H1 (cell line): Measurements from ENCODE around the gene KLF14. TPM values are rescaled to one million over a fixed set of nuclear protein-coding genes. Genes with fewer than 3 reads are reported as not detected.

ENCODE experiments used
- CTCF ChIA-PET: fragments of 300-600 bp; sonication (Branson Sonifier 250); formaldehyde crosslinking; loops from one replicate; lab custom pipeline; 2021; ENCODE audit not compliant: partially characterized antibody; lab: Charles Lee
- POLR2A ChIA-PET: fragments of 300-600 bp; sonication (Branson Sonifier 250); formaldehyde crosslinking; loops from one replicate; lab custom pipeline; 2021; ENCODE audit warnings: inconsistent platforms; ENCODE audit not compliant: partially characterized antibody; lab: Charles Lee
- DNase-seq, 2 experiments: peaks; one replicate each; pipeline versions ENCODE4 v3.0.0 to v3.0.0-alpha.2; 2010 to 2022; ENCODE audit warnings: low spot score in 2 of 2, low read depth in 1 of 2, mixed read lengths in 1 of 2
- FAIRE-seq: peaks from 2 replicates; lab custom pipeline; 2011; peaks lifted over from hg19 to GRCh38; lab: Jason Lieb, UNC
- H2AFZ ChIP-seq: 2 replicates; pipeline ENCODE4 v1.8.1; 2012; ENCODE audit warnings: low read length, inconsistent platforms
- H2AK5ac ChIP-seq: 2 replicates; pipeline ENCODE4 v1.6.1; 2013; ENCODE audit warnings: low read depth, low read length
- H2BK120ac ChIP-seq: replicated peaks from 2 replicates; pipeline ENCODE3; 2013; ENCODE audit warnings: low read depth, low read length, inconsistent platforms
- H2BK12ac ChIP-seq: 2 replicates; pipeline ENCODE4 v1.6.1; 2013; ENCODE audit warnings: low read depth, low read length
- H2BK15ac ChIP-seq: 2 replicates; pipeline ENCODE4 v1.6.1; 2013; ENCODE audit warnings: low read length
- H2BK20ac ChIP-seq: 2 replicates; pipeline ENCODE4 v1.6.1; 2013; ENCODE audit warnings: low read length
- H2BK5ac ChIP-seq: 2 replicates; pipeline ENCODE4 v1.6.1; 2013; ENCODE audit warnings: low read depth, low read length
- H3K14ac ChIP-seq: 2 replicates; pipeline ENCODE4 v1.6.1; 2013; ENCODE audit warnings: inconsistent platforms; ENCODE audit not compliant: insufficient read length
- H3K18ac ChIP-seq: 2 replicates; pipeline ENCODE4 v1.6.1; 2013; ENCODE audit warnings: low read length; ENCODE audit errors: extremely low read depth
- H3K23ac ChIP-seq: 2 replicates; pipeline ENCODE4 v1.6.1; 2013; ENCODE audit warnings: inconsistent platforms; ENCODE audit not compliant: insufficient read length
- H3K23me2 ChIP-seq: 2 replicates; pipeline ENCODE4 v1.6.1; 2013; ENCODE audit warnings: low read depth, low read length
- H3K27ac ChIP-seq: 2 replicates; pipeline ENCODE4 v1.6.1; 2011; ENCODE audit warnings: low read depth, low read length, inconsistent platforms
- H3K27me3 ChIP-seq, 4 experiments: replicated peaks in 1 of 4; 1 replicate in 1 of 4; 2 replicates in 3 of 4; pipeline versions ENCODE4 v1.6.1 to v1.8.1; 2011 to 2013; ENCODE audit warnings: low read length in 3 of 4, mild to moderate bottlenecking in 3 of 4, inconsistent platforms in 2 of 4, mixed read lengths in 2 of 4, moderate library complexity in 1 of 4; ENCODE audit not compliant: control insufficient read depth in 3 of 4, insufficient read depth in 3 of 4; ENCODE audit errors: extremely low read depth in 1 of 4
- H3K36me3 ChIP-seq, 4 experiments: 2 replicates each; pipeline versions ENCODE4 v1.6.1 to v1.8.1; 2011 to 2013; ENCODE audit warnings: mild to moderate bottlenecking in 4 of 4, low read length in 3 of 4, moderate library complexity in 2 of 4, control low read depth in 1 of 4, inconsistent platforms in 1 of 4; ENCODE audit not compliant: insufficient read depth in 4 of 4, control insufficient read depth in 2 of 4
- H3K4ac ChIP-seq: replicated peaks from 2 replicates; pipeline ENCODE3; 2013; ENCODE audit warnings: low read length, low read depth, mixed read lengths, inconsistent platforms; ENCODE audit not compliant: insufficient read length
- H3K4me1 ChIP-seq, 4 experiments: replicated peaks in 1 of 4; 1 replicate in 1 of 4; 2 replicates in 3 of 4; pipeline versions ENCODE4 v1.6.1 to v1.8.1; 2011 to 2013; ENCODE audit warnings: low read length in 3 of 4, inconsistent platforms in 2 of 4, mixed read lengths in 1 of 4; ENCODE audit not compliant: insufficient read depth in 4 of 4, control insufficient read depth in 3 of 4
- H3K4me2 ChIP-seq, 2 experiments: 2 replicates each; pipeline versions ENCODE4 v1.6.1 to v1.8.1; 2011 to 2013; ENCODE audit warnings: low read depth in 2 of 2, low read length in 2 of 2, control low read depth in 1 of 2, inconsistent platforms in 1 of 2, mild to moderate bottlenecking in 1 of 2; ENCODE audit not compliant: insufficient read depth in 1 of 2
- H3K4me3 ChIP-seq, 4 experiments: fragments of 200-600, 300-600 bp in 1 of 4; sonication (generic), shearing (Covaris generic), sonication (Bioruptor Twin) in 1 of 4; 2 replicates each; pipeline versions ENCODE4 v1.5.1 to v1.8.1; 2011 to 2016; ENCODE audit warnings: low read length in 4 of 4, low read depth in 3 of 4, control low read depth in 2 of 4, inconsistent platforms in 2 of 4, mild to moderate bottlenecking in 2 of 4, mixed read lengths in 1 of 4, moderate library complexity in 1 of 4; ENCODE audit not compliant: insufficient read depth in 2 of 4; ENCODE audit errors: extremely low read depth in 1 of 4
- H3K56ac ChIP-seq: replicated peaks from 2 replicates; pipeline ENCODE3; 2013; ENCODE audit warnings: low read depth, mild to moderate bottlenecking, mixed read lengths, low read length, inconsistent platforms; ENCODE audit not compliant: insufficient read length
- H3K79me1 ChIP-seq: 2 replicates; pipeline ENCODE4 v1.6.1; 2013; ENCODE audit warnings: low read depth, low read length, control low read depth
- H3K79me2 ChIP-seq, 2 experiments: 2 replicates each; pipeline versions ENCODE4 v1.6.1 to v1.8.1; 2012 to 2013; ENCODE audit warnings: low read length in 2 of 2, mild to moderate bottlenecking in 2 of 2, inconsistent platforms in 1 of 2; ENCODE audit not compliant: insufficient read depth in 2 of 2, control insufficient read depth in 1 of 2
- H3K9ac ChIP-seq, 4 experiments: replicated peaks in 1 of 4; 1 replicate in 1 of 4; 2 replicates in 3 of 4; pipeline versions ENCODE4 v1.6.1 to v1.8.1; 2011 to 2013; ENCODE audit warnings: low read depth in 3 of 4, low read length in 3 of 4, control low read depth in 2 of 4, mild to moderate bottlenecking in 2 of 4, moderate library complexity in 2 of 4, inconsistent platforms in 1 of 4; ENCODE audit errors: extremely low read depth in 1 of 4
- H3K9me3 ChIP-seq, 2 experiments: 2 replicates each; pipeline versions ENCODE4 v1.6.1 to v1.8.1; 2012 to 2013; ENCODE audit warnings: mild to moderate bottlenecking in 2 of 2, moderate library complexity in 2 of 2, control low read depth in 1 of 2, inconsistent platforms in 1 of 2, low read depth in 1 of 2, low read length in 1 of 2, mixed read lengths in 1 of 2; ENCODE audit not compliant: insufficient read depth in 2 of 2
- H4K20me1 ChIP-seq, 2 experiments: replicated peaks in 1 of 2; 2 replicates each; pipeline versions ENCODE3 to v1.8.1; 2011 to 2013; ENCODE audit warnings: inconsistent platforms in 2 of 2, low read length in 2 of 2, mild to moderate bottlenecking in 1 of 2; ENCODE audit not compliant: insufficient read depth in 2 of 2, control insufficient read depth in 1 of 2
- H4K5ac ChIP-seq: 2 replicates; pipeline ENCODE4 v1.6.1; 2013; ENCODE audit warnings: low read length, low read depth, mixed read lengths, inconsistent platforms; ENCODE audit not compliant: insufficient read length
- H4K8ac ChIP-seq: 2 replicates; pipeline ENCODE4 v1.8.0; 2013; ENCODE audit warnings: mild to moderate bottlenecking, moderate library complexity, low read length, inconsistent platforms; ENCODE audit not compliant: insufficient read depth; ENCODE audit errors: extremely low read depth
- H4K91ac ChIP-seq: replicated peaks from 2 replicates; pipeline ENCODE3; 2013; ENCODE audit warnings: low read length, mixed read lengths, inconsistent platforms; ENCODE audit not compliant: insufficient read length
- ASH2L ChIP-seq: fragments of 200-600, 300-600 bp; sonication (generic); IDR thresholded peaks from one replicate; pipeline ENCODE4 v1.7.1; 2017; ENCODE audit warnings: low read length
- ATF2 ChIP-seq: IDR thresholded peaks from 2 replicates; pipeline ENCODE4 v1.6.1; 2012; ENCODE audit warnings: low read length, inconsistent platforms
- BRCA1 ChIP-seq: IDR thresholded peaks from 2 replicates; pipeline ENCODE4 v1.6.1; 2012; ENCODE audit warnings: low read depth, low read length, improper control_type of control experiment
- CEBPB ChIP-seq: IDR thresholded peaks from 2 replicates; pipeline ENCODE4 v1.6.1; 2012; ENCODE audit warnings: low read depth, low read length
- EZH2 ChIP-seq: fragments of 200-600 bp; sonication (generic); IDR thresholded peaks from 2 replicates; pipeline ENCODE4 v1.7.1; 2012; ENCODE audit warnings: low read depth, mild to moderate bottlenecking, moderate library complexity, low read length, inconsistent platforms; ENCODE audit not compliant: severe bottlenecking
- FOSL1 ChIP-seq: IDR thresholded peaks from 2 replicates; pipeline ENCODE4 v1.6.1; 2011; ENCODE audit warnings: mild to moderate bottlenecking, low read depth, low read length, moderate library complexity; ENCODE audit not compliant: insufficient read depth
- HDAC2 ChIP-seq, 2 experiments: fragments of 300-600 bp in 1 of 2; sonication (generic) in 1 of 2; IDR thresholded peaks; 2 replicates each; pipeline ENCODE4 v1.6.1; 2011 to 2012; ENCODE audit warnings: low read depth in 2 of 2, low read length in 2 of 2, mild to moderate bottlenecking in 2 of 2, moderate library complexity in 2 of 2, borderline replicate concordance in 1 of 2, inconsistent platforms in 1 of 2
- MAX ChIP-seq: IDR thresholded peaks from 2 replicates; pipeline ENCODE4 v1.6.1; 2012; ENCODE audit warnings: inconsistent platforms
- NRF1 ChIP-seq: IDR thresholded peaks from 2 replicates; pipeline ENCODE4 v1.6.1; 2011; ENCODE audit warnings: mild to moderate bottlenecking, low read depth, low read length, improper control_type of control experiment
- POU5F1 ChIP-seq: IDR thresholded peaks from 2 replicates; pipeline ENCODE4 v1.6.1; 2011; ENCODE audit warnings: low read depth, mild to moderate bottlenecking, low read length, moderate library complexity
- RBBP5 ChIP-seq: IDR thresholded peaks from 2 replicates; pipeline ENCODE4 v1.7.1; 2012; ENCODE audit warnings: low read depth, mild to moderate bottlenecking, inconsistent platforms, low read length, moderate library complexity, borderline replicate concordance
- ZNF274 ChIP-seq: IDR thresholded peaks from 2 replicates; pipeline ENCODE4 v1.7.0; 2012; ENCODE audit warnings: low read length, borderline replicate concordance; ENCODE audit errors: extremely low read depth
- WGBS, 2 experiments: shearing (Covaris generic) in 1 of 2; methylation state at CpG; one replicate each; pipeline versions ENCODE4 v1.1.6 to v1.1.7; 2013 to 2015; ENCODE audit warnings: low lambda C conversion rate in 2 of 2, mixed read lengths in 2 of 2, inconsistent platforms in 1 of 2, low coverage in 1 of 2, missing lambda C conversion rate in 1 of 2; ENCODE audit not compliant: insufficient replicate concordance in 2 of 2, insufficient coverage in 1 of 2, insufficient read length in 1 of 2; ENCODE audit errors: extremely low coverage in 1 of 2, missing lambda C conversion rate in 1 of 2; 5-methylcytosine and 5-hydroxymethylcytosine counted together
- polyA plus RNA-seq, 7 experiments: library from polyadenylated mRNA; depleted of rRNA in 3 of 7; stranded (reverse) in 5 of 7; unstranded in 2 of 7; fragments of >200 nt in 5 of 7; fragments of 200-250 nt in 2 of 7; gene quantifications; 1 replicate in 5 of 7; 2 replicates in 1 of 7; 4 replicates in 1 of 7; pipeline versions ENCODE4 v1.2.1 to v1.2.3, GENCODE V29; 2011 to 2013; ENCODE audit warnings: missing spikeins in 2 of 7, mixed read lengths in 2 of 7
- total RNA-seq: library from RNA; stranded (reverse); fragmentation: NEBNext Ultra II Directional; extraction: Animal tissue kit (Norgen Biotek cat#: 25700); gene quantifications from 2 replicates; pipeline ENCODE4 v1.2.1, GENCODE V29; 2021

KLF14 gene
- total and polyA plus RNA-seq, 2 of the 8 experiments (the other 6 are each of a cell fraction or from before 2014, with no cell fraction given), result 0.02 TPM; not detected in 1

GRCh38 chr7:130703851-130704250 is 30.2 kb downstream of the KLF14 start:
- Histone ChIP-seq H3K23ac (no peak overlapping the region), H4K8ac (no peak overlapping the region), H3K4me2 (no peak overlapping the region), H2AFZ (no peak overlapping the region), H3K27ac (no peak overlapping the region), H2BK12ac (no peak overlapping the region), H3K9ac (no peak overlapping the region), H3K9me3 (no peaks in the 10 kb centered on the region; a peak in 1 of 4 replicates), H3K27me3 (no peaks in the 10 kb centered on the region), H3K56ac (no peak overlapping the region), H3K36me3 (no peaks in the 10 kb centered on the region), H3K4me3 (no peak overlapping the region), H2BK20ac (no peak overlapping the region), H3K79me1 (no peaks in the 10 kb centered on the region), H3K4ac (no peak overlapping the region), H3K23me2 (no peaks in the 10 kb centered on the region), H3K14ac (no peak overlapping the region), H3K4me1 (no peaks in the 10 kb centered on the region), H4K91ac (no peak overlapping the region), H2AK5ac (no peak overlapping the region), H2BK15ac (no peak overlapping the region), H2BK5ac (no peak overlapping the region), H4K5ac (no peak overlapping the region), H4K20me1 (no peaks in the 10 kb centered on the region), H2BK120ac (no peak overlapping the region), H3K79me2 (no peaks in the 10 kb centered on the region), H3K18ac (no peak overlapping the region)
- CTCF ChIA-PET, result no interaction called here
- no peak for DNase-seq
- no peak for FAIRE-seq
- POLR2A ChIA-PET, result no interaction called here
- WGBS, 2 experiments, result 97% methylated on average over 1 of the region's 1 CpG; no CpG with 5 or more reads in 1 of the 2 experiments
- TF ChIP-seq ZNF274, result no peak
- no peak for TF ChIP-seq HDAC2 (IDR thresholded peaks at IDR 0.05; ENCODE audit: borderline replicate concordance in 1 of 2, low read depth in 2 of 2, low read length in 2 of 2)
- no peak for TF ChIP-seq EZH2
- no peak for TF ChIP-seq RBBP5
- no peak for TF ChIP-seq MAX
- no peak for TF ChIP-seq BRCA1
- no peak for TF ChIP-seq CEBPB
- TF ChIP-seq ATF2, result no peak
- TF ChIP-seq NRF1, result no peak
- TF ChIP-seq ASH2L, result no peak
- TF ChIP-seq POU5F1, result no peak
- TF ChIP-seq FOSL1, result no peak
